Posterior cingulate gyrus (tissue), 11 donors: ENCODE measurements around the gene VAMP8.
"Not testable (repeated sequence)": the region's sequence is repeated elsewhere in the genome, so short reads cannot be mapped to it uniquely, and the experiment has no call there.

Source experiments
- DNase-seq, 10 donors: peaks; one replicate each; pipeline versions ENCODE4 v3.0.0 to v3.0.0-alpha.2; 2020 to 2021; ENCODE audit warnings: mixed read lengths in 3 of 10
- intact Hi-C: fragments of 100-400 bp; cut with DNase I; formaldehyde crosslinking; loops from one replicate; pipeline ENCODE4 v1.15.1; 2023

The VAMP8 gene

GRCh38 chr2:85611705-85612587 is 34.6 kb downstream of the VAMP8 start, which contains the start of gene C2orf68:
Gene C2orf68, minus strand, starts transcription at chr2:85612066. Its CDS starts 82 bp downstream, at chr2:85611984.
- intact Hi-C loops: no loop called here
- DNase-seq: peak; percentile 80 to 98 (median 90)

- intact Hi-C loops: no loop called here
- peak in 1 of 10 donors; percentile 24 for DNase-seq
These were observed 36.5 kb downstream of the VAMP8 start for GRCh38 chr2:85613717-85614515.

GRCh38 chr2:85614757-85615156 is 37.4 kb downstream of the VAMP8 start:
- intact Hi-C loops: not testable (repeated sequence)
- DNase-seq: peak in 1 of 10 donors; percentile 27

DNA sequence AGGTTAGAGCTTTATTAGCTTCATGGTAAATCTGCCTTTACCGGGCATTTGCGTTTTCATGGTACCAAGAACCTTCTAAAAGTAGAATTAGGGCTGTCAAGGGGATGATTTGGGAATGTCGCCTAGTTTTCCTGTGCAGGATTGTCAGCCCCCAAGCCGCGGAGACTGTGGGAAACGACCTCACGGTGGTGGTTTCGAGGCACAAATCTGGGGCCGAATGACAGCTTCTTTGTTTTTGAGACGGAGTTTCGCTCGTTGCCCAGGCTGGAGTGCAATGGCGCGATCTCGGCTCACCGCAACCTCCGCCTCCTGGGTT is 38.0 kb downstream of the VAMP8 start:
- intact Hi-C loops: no loop called here
- DNase-seq: peak in 1 of 10 donors; percentile 15

DNA sequence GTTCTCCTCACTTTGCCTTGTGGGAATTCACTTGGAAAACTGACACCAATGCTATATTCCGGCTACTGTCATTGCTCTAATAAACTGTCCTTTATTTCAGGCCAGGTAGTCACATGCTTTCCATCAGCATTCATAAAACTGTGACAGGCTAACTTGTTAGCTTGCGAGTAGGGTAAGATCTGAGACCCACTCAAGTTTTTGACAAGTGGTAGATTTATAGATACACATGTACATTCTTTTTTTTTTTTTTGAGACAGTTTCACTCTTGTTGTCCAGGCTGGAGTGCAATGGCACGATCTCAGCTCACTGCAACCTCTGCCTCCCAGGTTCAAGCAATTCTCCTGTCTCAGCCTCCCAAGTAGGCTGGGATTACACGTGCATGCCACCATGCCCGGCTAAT is 40.3 kb downstream of the VAMP8 start:
- intact Hi-C loops, DNase-seq: not testable (repeated sequence)

DNA sequence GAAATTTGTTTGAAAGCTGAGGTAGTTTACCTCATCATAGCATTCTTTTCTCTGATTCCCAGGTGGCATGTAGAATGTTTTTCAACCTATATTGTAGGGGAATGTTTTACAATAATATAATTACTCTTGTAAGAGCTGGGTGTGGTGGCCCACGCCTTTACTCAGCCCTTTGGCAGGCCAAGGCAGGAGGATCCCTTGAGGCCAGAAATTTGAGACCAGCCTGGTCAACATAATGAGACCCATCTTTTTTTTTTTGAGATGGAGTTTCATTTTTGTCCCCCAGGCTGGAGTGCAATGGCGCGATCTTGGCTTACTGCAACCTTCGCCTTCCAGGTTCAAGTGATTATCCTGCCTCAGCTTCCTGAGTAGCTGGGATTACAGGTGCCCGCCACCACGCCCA is 42.2 kb downstream of the VAMP8 start:
- intact Hi-C loops: no loop called here
- DNase-seq: no peak

GRCh38 chr2:85621338-85621737 is 44.0 kb downstream of the VAMP8 start:
- intact Hi-C loops: no loop called here
- no peak for DNase-seq

DNA sequence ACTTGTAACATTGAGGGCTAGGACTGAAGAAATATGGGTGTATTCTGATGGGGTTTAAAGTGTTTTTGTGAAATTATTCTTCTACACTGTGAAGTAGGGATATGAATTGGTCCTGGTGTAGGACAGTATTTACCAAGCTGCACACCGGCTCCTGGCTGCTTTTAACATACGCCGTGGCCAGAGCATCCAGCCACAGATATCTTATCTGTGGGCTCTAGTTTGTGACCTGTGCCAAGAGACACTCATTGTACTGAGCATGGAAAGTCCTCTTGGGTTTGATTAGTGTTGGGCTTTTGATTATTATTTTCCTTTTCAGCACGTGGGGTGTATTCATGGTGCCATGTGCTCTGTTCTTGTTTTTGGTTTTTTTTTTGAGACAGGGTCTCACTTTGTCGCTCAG is 46.6 kb downstream of the VAMP8 start:
- DNase-seq: no peak
- intact Hi-C loops: no loop called here

DNA sequence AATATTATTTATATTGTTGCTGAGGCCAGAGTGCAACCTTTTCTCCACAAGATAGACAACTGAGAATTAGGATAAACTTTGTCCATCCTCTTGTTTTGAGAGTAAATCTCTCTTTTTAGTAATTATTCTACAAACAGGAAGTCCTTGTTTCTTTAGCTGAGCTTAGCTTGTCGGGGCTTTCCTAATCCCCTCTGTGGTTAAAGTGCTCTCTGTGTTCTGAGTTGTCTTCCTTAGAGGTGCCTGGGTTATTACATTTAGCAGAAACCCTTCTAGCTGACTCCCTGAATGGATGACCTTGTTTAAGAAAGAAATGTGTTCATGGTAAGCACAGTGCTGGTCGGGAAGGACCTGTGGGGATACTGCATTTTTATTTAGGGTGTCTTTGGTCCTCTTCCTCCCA is 51.3 kb downstream of the VAMP8 start:
- no peak for DNase-seq
- intact Hi-C loops: no loop called here

- DNase-seq: no peak
These were observed 53.9 kb downstream of the VAMP8 start for GRCh38 chr2:85631316-85631715.

More at GRCh38 chr2:85631316-85631715, 53.9 kb downstream of the VAMP8 start:
- intact Hi-C loops: loop anchor here (10.0 kb wide), 1 partner anchor 473 kb away; the partner anchor contains the start of genes POLR1A and PTCD3
